Measurements from ENCODE around the gene SLC26A3. TPM values are rescaled to one million over a fixed set of nuclear protein-coding genes. Genes with fewer than 3 reads are reported as not detected.

SLC26A3 gene
- total and polyA plus RNA-seq, 10 of the 15 experiments (the other 5 are each of a cell fraction or from before 2014, with no cell fraction given), result 0.46 TPM; not detected in 9

DNA sequence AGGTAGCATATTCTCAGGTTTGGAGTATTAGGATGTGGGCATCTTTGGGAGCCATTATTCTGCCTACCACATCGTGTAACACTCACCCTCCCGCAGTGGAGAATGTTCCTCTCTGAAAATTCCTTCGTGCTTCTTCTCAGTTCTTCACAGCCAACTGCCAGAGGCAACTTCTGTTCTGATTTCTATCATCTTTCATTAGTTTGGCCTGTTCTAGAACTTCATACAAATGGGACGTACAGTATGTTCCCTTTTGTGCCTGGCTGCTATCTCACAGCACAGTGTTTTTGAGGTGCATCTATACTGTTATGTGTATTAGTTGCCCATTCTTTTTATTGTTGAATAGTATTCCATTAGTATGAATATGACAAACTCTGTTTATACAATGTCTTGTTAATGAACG lies 8.9 kb upstream of the SLC26A3 start:
- no peak for FAIRE-seq
- ATAC-seq, result no peak
- Histone ChIP-seq H3K4me3 (no peak overlapping the region), H3K79me2 (ENCODE audit: control insufficient read depth, insufficient read depth, low read length) (no peaks in the 10 kb centered on the region), H3K9me3 (replicated peaks; ENCODE audit: control insufficient read depth, insufficient read depth, low read length) (no peaks in the 10 kb centered on the region), H3K9ac (ENCODE audit: control insufficient read depth, insufficient read depth, low read length) (no peak overlapping the region), H3K36me3 (ENCODE audit: control insufficient read depth in 2 of 2, insufficient read depth in 2 of 2, low read length in 1 of 2) (no peaks in the 10 kb centered on the region), H3K27ac (ENCODE audit: control insufficient read depth, insufficient read depth) (no peak overlapping the region), H3K27me3 (replicated peaks in 1 of 2; ENCODE audit: control insufficient read depth in 2 of 2, insufficient read depth in 2 of 2, low read length in 1 of 2) (no peaks in the 10 kb centered on the region), H3K4me2 (ENCODE audit: control insufficient read depth, insufficient read depth) (no peak overlapping the region), H2AFZ (ENCODE audit: control insufficient read depth, low read depth, low read length) (no peak overlapping the region), H4K20me1 (ENCODE audit: control insufficient read depth, insufficient read depth) (no peaks in the 10 kb centered on the region), H3K4me1 (ENCODE audit: control insufficient read depth, insufficient read depth, low read length) (no peaks in the 10 kb centered on the region)
- TF ChIP-seq RAD21 (IDR thresholded peaks at IDR 0.05; ENCODE audit: insufficient read depth, low read depth, low read length), result no peak
- no peak for TF ChIP-seq ZZZ3 (IDR thresholded peaks at IDR 0.05; ENCODE audit: control insufficient read depth, insufficient read length, low read depth)
- no peak for TF ChIP-seq SREBF1 (IDR thresholded peaks at IDR 0.05; ENCODE audit: low read length)
- no peak for TF ChIP-seq IKZF1 (conservative IDR thresholded peaks at IDR 0.05)
- no peak for TF ChIP-seq CBX5 (IDR thresholded peaks at IDR 0.05; ENCODE audit: low read depth)
- no peak for TF ChIP-seq ZBTB33 (IDR thresholded peaks at IDR 0.05)
- no peak for TF ChIP-seq POLR2AphosphoS5 (IDR thresholded peaks at IDR 0.05; ENCODE audit: low read length)
- TF ChIP-seq EP300 (IDR thresholded peaks at IDR 0.05; ENCODE audit: borderline replicate concordance in 1 of 2, control insufficient read depth in 1 of 2, low read depth in 2 of 2, low read length in 2 of 2), result no peak
- TF ChIP-seq SMAD1 (IDR thresholded peaks at IDR 0.05; ENCODE audit: low read depth, partially characterized antibody), result no peak
- TF ChIP-seq, protein P1, sequence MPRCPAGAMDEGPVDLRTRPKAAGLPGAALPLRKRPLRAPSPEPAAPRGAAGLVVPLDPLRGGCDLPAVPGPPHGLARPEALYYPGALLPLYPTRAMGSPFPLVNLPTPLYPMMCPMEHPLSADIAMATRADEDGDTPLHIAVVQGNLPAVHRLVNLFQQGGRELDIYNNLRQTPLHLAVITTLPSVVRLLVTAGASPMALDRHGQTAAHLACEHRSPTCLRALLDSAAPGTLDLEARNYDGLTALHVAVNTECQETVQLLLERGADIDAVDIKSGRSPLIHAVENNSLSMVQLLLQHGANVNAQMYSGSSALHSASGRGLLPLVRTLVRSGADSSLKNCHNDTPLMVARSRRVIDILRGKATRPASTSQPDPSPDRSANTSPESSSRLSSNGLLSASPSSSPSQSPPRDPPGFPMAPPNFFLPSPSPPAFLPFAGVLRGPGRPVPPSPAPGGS (IDR thresholded peaks at IDR 0.05; ENCODE audit: borderline replicate concordance, insufficient read depth, low read depth, low read length, poor library complexity, severe bottlenecking), result no peak
- no peak for TF ChIP-seq MYB (IDR thresholded peaks at IDR 0.05; ENCODE audit: borderline replicate concordance, low read depth, low read length)
- TF ChIP-seq MTA3 (IDR thresholded peaks at IDR 0.05; ENCODE audit: borderline replicate concordance, low read length), result no peak
- no peak for TF ChIP-seq STAT1 (conservative IDR thresholded peaks at IDR 0.05)
- no peak for TF ChIP-seq RBBP5 (conservative IDR thresholded peaks at IDR 0.05)
- no peak for TF ChIP-seq NR2F1 (conservative IDR thresholded peaks at IDR 0.05)
- TF ChIP-seq NRF1 (conservative IDR thresholded peaks at IDR 0.05; ENCODE audit: low read depth, low read length), result no peak
- no peak for TF ChIP-seq FOXK2 (IDR thresholded peaks at IDR 0.05)
- no peak for TF ChIP-seq NFYB (IDR thresholded peaks at IDR 0.05; ENCODE audit: insufficient read depth, low read depth, low read length)
- TF ChIP-seq ASH2L (IDR thresholded peaks at IDR 0.05; ENCODE audit: borderline replicate concordance, low read depth), result no peak
- TF ChIP-seq WRNIP1 (IDR thresholded peaks at IDR 0.05; ENCODE audit: borderline replicate concordance, low read depth, low read length), result no peak
- no peak for DNase-seq (ENCODE audit: low read depth, low spot score)
- SMC1A ChIA-PET (ENCODE audit: uncharacterized antibody, unreplicated experiment), result no interaction called here
- WGBS (ENCODE audit: insufficient coverage, insufficient replicate concordance, low lambda C conversion rate, missing lambda C conversion rate), result 51% methylated on average over 5 of the region's 5 CpGs
- CTCF ChIA-PET, result no interaction called here
- intact Hi-C loops (cut with micrococcal nuclease; ENCODE audit: unreplicated experiment), result no loop called here
- in situ Hi-C loops (cut with MboI), result no loop called here
- RAD21 ChIA-PET (ENCODE audit: unreplicated experiment), result no interaction called here
- BruUV-seq (replicated peaks), result no TSS peak
- POLR2A ChIA-PET, result no interaction called here

Data from GM12878 (cell line).